Measurements from ENCODE around the gene CTXND2. TPM values are rescaled to one million over a fixed set of nuclear protein-coding genes. Genes with fewer than 3 reads are reported as not detected.
A peak's percentile ranks its signal among the peaks of the same experiment; 100 is the strongest.

Gene CTXND2
- total and polyA plus RNA-seq, 9 of the 15 experiments (the other 6 are each of a cell fraction or from before 2014, with no cell fraction given), result not detected

DNA sequence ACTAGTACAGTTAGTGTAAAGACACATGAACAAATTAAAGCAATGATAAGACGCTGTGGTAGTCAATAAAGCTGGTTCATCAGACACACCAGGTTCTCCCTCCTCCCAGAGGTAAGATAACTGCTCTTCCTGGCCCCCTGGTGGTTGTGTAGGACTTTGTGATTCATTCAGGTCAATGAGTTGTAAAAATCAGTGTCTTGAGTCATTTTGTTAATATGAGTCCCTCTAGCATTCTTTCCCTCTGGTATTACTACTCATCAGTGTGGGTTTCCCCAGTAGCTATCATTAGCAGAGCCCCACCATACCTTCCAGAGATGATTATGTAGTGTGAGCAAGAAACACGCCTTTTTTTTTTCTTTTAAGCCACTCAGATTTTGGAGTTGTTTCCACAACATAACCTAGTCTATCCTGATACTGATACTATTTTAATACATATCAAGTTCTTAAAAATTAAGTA lies 35.6 kb downstream of the CTXND2 start (continued):
- TF ChIP-seq MYC (IDR thresholded peaks at IDR 0.05; ENCODE audit: low read depth, low read length) (0 out of 2 replicates have a peak, but pooled peaks have one; percentile 28), MYC (CRISPR knock-in tag; IDR thresholded peaks at IDR 0.05; ENCODE audit: borderline replicate concordance, low read depth) (no peak), RAD21 (CRISPR knock-in tag; conservative IDR thresholded peaks at IDR 0.05 in 1 of 2, IDR thresholded peaks at IDR 0.05 in 1 of 2) (peak; percentile 53 to 82), HMG20A (CRISPR knock-in tag; conservative IDR thresholded peaks at IDR 0.05) (no peak), RCOR1 (IDR thresholded peaks at IDR 0.05; ENCODE audit: borderline replicate concordance in 1 of 2, low read depth in 2 of 2, low read length in 2 of 2) (peak in 1 of 2 experiments; percentile 79; a peak in 2 of 4 replicates), KDM1A (IDR thresholded peaks at IDR 0.05) (peak; percentile 63 to 67; a peak in 3 of 4 replicates), CREM (IDR thresholded peaks at IDR 0.05; ENCODE audit: low read depth) (0 out of 2 replicates have a peak, but pooled peaks have one; percentile 25), RB1 (IDR thresholded peaks at IDR 0.05; ENCODE audit: low read depth) (peak; percentile 47; the same call in 1 of the 2 replicates), ZBTB33 (CRISPR knock-in tag; IDR thresholded peaks at IDR 0.05) (peak; percentile 47; the same call in 1 of the 2 replicates), BRD9 (IDR thresholded peaks at IDR 0.05; ENCODE audit: low read depth, partially characterized antibody) (peak; percentile 35), ZNF384 (IDR thresholded peaks at IDR 0.05; ENCODE audit: low read depth, low read length) (0 out of 2 replicates have a peak, but pooled peaks have one; percentile 46), YBX1 (IDR thresholded peaks at IDR 0.05) (no peak), SMARCA4 (IDR thresholded peaks at IDR 0.05) (0 out of 2 replicates have a peak, but pooled peaks have one; percentile 12), TSHZ1 (CRISPR knock-in tag; IDR thresholded peaks at IDR 0.05) (no peak), MAFK (IDR thresholded peaks at IDR 0.05; ENCODE audit: low read length) (0 out of 2 replicates have a peak, but pooled peaks have one; percentile 14), ARID3A (IDR thresholded peaks at IDR 0.05; ENCODE audit: borderline replicate concordance, low read depth, low read length) (peak; percentile 88; the same call in 1 of the 2 replicates), VEZF1 (CRISPR knock-in tag; IDR thresholded peaks at IDR 0.05) (0 out of 2 replicates have a peak, but pooled peaks have one; percentile 34), SOX6 (IDR thresholded peaks at IDR 0.05) (0 out of 2 replicates have a peak, but pooled peaks have one; percentile 8)
